A549 (cell line): ENCODE data around the gene PLEKHG3.

ENCODE experiments used
- CBX2 ChIP-seq: fragments of 200-600 bp; sonication (generic); IDR thresholded peaks from 2 replicates; pipeline ENCODE4 v1.6.1; 2016; ENCODE audit warnings: low read depth, mild to moderate bottlenecking, borderline replicate concordance
- CEBPB ChIP-seq, 2 experiments: fragments of >200 bp in 1 of 2; sonication (Bioruptor Twin) in 1 of 2; formaldehyde crosslinking in 1 of 2; IDR thresholded peaks; 2 replicates each; pipeline ENCODE4 v1.6.1; 2012 to 2016
- CTCF ChIP-seq: fragments of >200 bp; sonication (Bioruptor Twin); formaldehyde crosslinking; IDR thresholded peaks from 3 replicates; pipeline ENCODE4 v1.5.1; 2016
- ELK1 ChIP-seq: fragments of 150-350 bp; IDR thresholded peaks from 2 replicates; pipeline ENCODE4 v1.6.1; 2014; ENCODE audit warnings: low read depth, mild to moderate bottlenecking, low read length
- EP300 ChIP-seq, 2 experiments: fragments of >200 bp; sonication (Bioruptor Twin); formaldehyde crosslinking; IDR thresholded peaks; 2 replicates in 1 of 2; 3 replicates in 1 of 2; pipeline ENCODE4 v1.6.1; 2016 to 2017
- ESRRA ChIP-seq: fragments of 150-350 bp; IDR thresholded peaks from 2 replicates; pipeline ENCODE4 v1.6.1; 2014; ENCODE audit warnings: mild to moderate bottlenecking, low read length, borderline replicate concordance
- GATA3 ChIP-seq: IDR thresholded peaks from 2 replicates; pipeline ENCODE4 v1.6.1; 2012; ENCODE audit warnings: borderline replicate concordance
- HOXB5 ChIP-seq: fragments of 250-450 bp; sonication (Bioruptor Pico); IDR thresholded peaks from 2 replicates; pipeline ENCODE4 v1.5.0; 2020; ENCODE audit warnings: mild to moderate bottlenecking, moderate library complexity
- POLR2A ChIP-seq: IDR thresholded peaks from 2 replicates; pipeline ENCODE4 v1.6.1; 2012; ENCODE audit warnings: mild to moderate bottlenecking, low read length
- RCOR1 ChIP-seq: fragments of 150-350 bp; IDR thresholded peaks from 2 replicates; pipeline ENCODE4 v1.6.1; 2014; ENCODE audit warnings: antibody characterized with exemption, low read length, low read depth
- ZSCAN20 ChIP-seq: fragments of 250-450 bp; sonication (Bioruptor Pico); IDR thresholded peaks from 2 replicates; pipeline ENCODE4 v1.8.0; 2022; ENCODE audit warnings: mild to moderate bottlenecking, moderate library complexity

GRCh38 chr14:64718762-64719161 is 14.5 kb downstream of the PLEKHG3 start:
- no peak for TF ChIP-seq EP300 (IDR thresholded peaks at IDR 0.05)
- no peak for TF ChIP-seq CTCF
- TF ChIP-seq ZSCAN20 (CRISPR knock-in tag): no peak
- no peak for TF ChIP-seq CBX2
- TF ChIP-seq ELK1: no peak
- no peak for TF ChIP-seq ESRRA
- no peak for TF ChIP-seq CEBPB (IDR thresholded peaks at IDR 0.05)
- no peak for TF ChIP-seq POLR2A
- no peak for TF ChIP-seq RCOR1
- TF ChIP-seq HOXB5 (CRISPR knock-in tag): no peak
- TF ChIP-seq GATA3: no peak
